GM18519 (cell line): ENCODE data around the gene RILP.

Source experiments
- ATAC-seq: cut with Tn5 transposase; IDR thresholded peaks from one replicate; pipeline ENCODE4 v1.9.1; 2021; ENCODE audit warnings: mild to moderate bottlenecking, moderate library complexity; ENCODE audit not compliant: unreplicated experiment, low FRiP score

The RILP gene

GRCh38 chr17:1648173-1648962, 1.3 kb downstream of the RILP start:
- ATAC-seq = peak; percentile 41

GRCh38 chr17:1647802-1648171, 1.9 kb downstream of the RILP start:
- ATAC-seq = no peak

- no peak for ATAC-seq
Observed at GRCh38 chr17:1646199-1646875, 3.3 kb downstream of the RILP start.

GRCh38 chr17:1645207-1646171, 4.2 kb downstream of the RILP start, which contains the start of gene SCARF1:
TSS of gene SCARF1 (minus strand) at chr17:1645732. CDS start at chr17:1645697, 35 bp downstream.
- no peak for ATAC-seq

- no peak for ATAC-seq
Observed at GRCh38 chr17:1644493-1645206, 5.0 kb downstream of the RILP start.

- ATAC-seq = no peak
Observed at GRCh38 chr17:1643999-1644492, 5.6 kb downstream of the RILP start.

GRCh38 chr17:1643293-1643998, 6.2 kb downstream of the RILP start:
- ATAC-seq = no peak

GRCh38 chr17:1641065-1641403, 8.6 kb downstream of the RILP start:
- no peak for ATAC-seq

- no peak for ATAC-seq
Observed at GRCh38 chr17:1640329-1641064, 9.2 kb downstream of the RILP start.

GRCh38 chr17:1639549-1640180, 10.0 kb downstream of the RILP start:
- no peak for ATAC-seq

- ATAC-seq = no peak
Observed at GRCh38 chr17:1638624-1639300, 10.9 kb downstream of the RILP start.

- ATAC-seq = no peak
Observed at GRCh38 chr17:1638171-1638590, 11.5 kb downstream of the RILP start.

- no peak for ATAC-seq
Observed at GRCh38 chr17:1636732-1637285, 12.9 kb downstream of the RILP start.

- ATAC-seq = no peak
Observed at GRCh38 chr17:1635675-1636465, 13.8 kb downstream of the RILP start.

- ATAC-seq = no peak
Observed at GRCh38 chr17:1634841-1635650, 14.6 kb downstream of the RILP start.

GRCh38 chr17:1630662-1631061, 19.0 kb downstream of the RILP start:
- no peak for ATAC-seq
